ENCODE measurements around the gene FAM124B. TPM values are rescaled to one million over a fixed set of nuclear protein-coding genes. Genes with fewer than 3 reads are reported as not detected.

FAM124B gene
- total RNA-seq, 1 donor from 2014 or later, result 1.9 TPM

DNA sequence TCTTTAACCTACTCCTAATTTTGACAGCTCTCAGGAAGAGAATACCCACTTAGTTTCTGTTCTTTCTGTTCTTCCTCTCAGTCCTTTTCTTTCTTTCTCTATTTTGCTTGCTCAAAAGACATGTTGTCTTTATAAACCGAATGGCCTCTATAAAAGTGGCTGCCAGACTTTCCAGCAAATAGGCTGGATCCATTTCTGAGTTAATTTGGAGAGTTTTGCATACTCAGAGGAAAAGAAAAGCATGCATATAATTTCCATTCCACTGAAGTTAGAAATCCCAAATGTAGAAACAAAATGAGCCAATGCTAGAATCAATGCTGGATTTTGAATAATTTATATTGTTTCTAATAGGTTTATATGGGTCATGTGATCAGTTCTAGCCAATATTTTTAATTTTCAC is 65.9 kb downstream of the FAM124B start:
- DNase-seq (ENCODE audit: low spot score), result no peak

DNA sequence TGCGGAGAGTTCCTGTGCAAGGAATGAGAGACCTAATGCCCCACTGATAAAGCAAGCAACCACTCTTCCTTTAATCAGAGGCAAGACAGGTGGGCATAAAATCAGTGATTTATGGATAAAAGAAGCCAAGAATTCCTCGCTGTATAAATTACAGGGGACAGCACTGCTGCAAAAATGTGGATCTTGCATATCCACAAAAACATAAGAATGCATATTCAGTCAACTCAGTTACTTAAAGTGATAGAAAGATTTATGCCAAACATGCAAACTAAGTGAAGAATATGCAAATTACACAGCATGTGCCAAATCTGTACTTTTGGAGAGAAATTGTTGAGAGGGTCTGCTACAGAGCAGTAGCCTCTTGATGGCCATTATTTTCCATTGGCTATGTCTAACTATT is 67.2 kb downstream of the FAM124B start:
- no peak for DNase-seq (ENCODE audit: low spot score)

DNA sequence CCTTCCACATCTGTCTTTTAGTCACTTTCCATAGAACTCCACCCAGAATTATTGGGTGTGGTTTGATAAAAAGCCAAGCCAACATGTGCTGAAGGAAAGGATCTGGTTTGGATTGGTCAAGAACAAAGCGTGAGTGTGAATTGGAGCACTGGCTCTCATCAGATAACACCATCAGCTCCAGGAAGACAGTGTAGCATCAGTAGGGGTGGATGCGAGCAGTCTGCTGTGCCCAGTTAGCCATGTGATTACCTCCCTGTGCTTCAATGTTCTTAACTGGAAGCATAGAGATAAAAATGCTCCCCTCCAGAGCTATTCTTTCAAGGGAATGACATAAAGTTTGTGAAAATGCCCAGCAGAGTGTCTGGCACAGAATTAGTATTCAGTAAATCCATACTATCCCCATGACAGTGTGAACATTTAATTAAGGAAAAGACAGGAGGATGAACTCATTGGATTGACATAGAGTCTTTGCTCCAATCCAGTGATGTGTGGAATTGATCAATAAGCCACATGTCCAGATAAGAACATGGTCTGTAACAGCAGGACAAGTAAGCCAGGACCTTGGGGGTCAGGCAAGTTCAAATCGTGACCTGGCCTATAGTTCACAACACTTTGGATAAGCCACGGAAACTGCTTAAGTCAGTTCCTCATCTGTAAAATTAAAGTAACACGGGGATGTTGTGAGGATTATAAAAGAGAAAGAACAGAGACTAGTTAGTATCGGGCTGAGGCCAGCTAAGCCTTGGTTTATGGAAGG is 68.0 kb downstream of the FAM124B start:
- DNase-seq (ENCODE audit: low spot score), result no peak

GRCh38 chr2:224331698-224332097 is 70.2 kb downstream of the FAM124B start:
- DNase-seq (ENCODE audit: low spot score), result no peak

DNA sequence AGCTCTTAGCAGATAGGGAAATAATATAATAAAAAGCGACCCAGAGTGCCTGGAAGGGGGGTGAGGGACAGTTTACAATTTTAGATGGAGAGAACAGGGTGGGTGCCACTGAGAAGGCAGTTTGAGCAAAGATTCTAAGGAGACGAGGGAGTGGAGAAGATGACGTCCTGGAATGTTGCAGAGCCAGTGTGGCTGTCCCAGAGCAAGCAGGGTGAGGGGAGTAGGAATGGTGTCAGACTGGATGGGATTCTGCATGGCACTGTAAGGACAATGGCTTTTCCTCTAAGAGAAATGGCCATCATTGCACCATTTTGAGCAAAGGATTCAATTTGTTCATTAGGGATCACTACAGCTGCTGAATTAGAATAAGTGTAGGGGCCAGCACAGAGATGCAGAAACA is 73.1 kb downstream of the FAM124B start:
- DNase-seq (ENCODE audit: low spot score), result no peak

Other genes with a start within 250 kb of the FAM124B start
- gene CUL3, start 183.3 kb upstream of the FAM124B start, total RNA-seq, result 89.5 TPM